A549 (cell line): ENCODE measurements around the gene CMYA5.

ENCODE experiments used
- BHLHE40 ChIP-seq: IDR thresholded peaks from 2 replicates; pipeline ENCODE4 v1.6.1; 2012; ENCODE audit warnings: low read depth, low read length, inconsistent platforms
- EP300 ChIP-seq, 2 experiments: fragments of >200 bp; sonication (Bioruptor Twin); formaldehyde crosslinking; IDR thresholded peaks; 2 replicates in 1 of 2; 3 replicates in 1 of 2; pipeline ENCODE4 v1.6.1; 2016 to 2017
- NR3C1 ChIP-seq: fragments of >200 bp; sonication (Bioruptor Twin); formaldehyde crosslinking; IDR thresholded peaks from 3 replicates; pipeline ENCODE4 v1.6.1; 2017
- POLR2A ChIP-seq: IDR thresholded peaks from 2 replicates; pipeline ENCODE4 v1.6.1; 2012; ENCODE audit warnings: mild to moderate bottlenecking, low read length
- POLR2AphosphoS2 ChIP-seq: conservative IDR thresholded peaks from 2 replicates; pipeline ENCODE4 v1.6.1; 2012; ENCODE audit warnings: low read length, improper control_type of control experiment, inconsistent platforms

- TF ChIP-seq BHLHE40 (no peak), EP300 (IDR thresholded peaks at IDR 0.05) (no peak), POLR2A (no peak), POLR2AphosphoS2 (no peak), NR3C1 (no peak)
Measured at GRCh38 chr5:79753877-79754645, 64.4 kb downstream of the CMYA5 start.
